OCI-LY1 (cell line): ENCODE results near the gene VIPAS39.

Experiments
- EZH2 ChIP-seq: fragments of 200-600 bp; sonication (generic), shearing (Covaris generic); IDR thresholded peaks from 2 replicates; pipeline ENCODE4 v1.8.0; 2017; ENCODE audit warnings: borderline replicate concordance, mixed run types, mild to moderate bottlenecking, antibody characterized with exemption, low read length, moderate library complexity, mixed read lengths
- TF ChIP-seq, protein P1 (sequence below): fragments of 200-600 bp; sonication (generic), shearing (Covaris generic); IDR thresholded peaks from 2 replicates; pipeline ENCODE4 v1.5.1; 2017; ENCODE audit warnings: mild to moderate bottlenecking, antibody characterized with exemption, low read length, moderate library complexity, mixed read lengths

GRCh38 chr14:77459072-77459723, 1.8 kb upstream of the VIPAS39 start:
- TF ChIP-seq, protein P1, sequence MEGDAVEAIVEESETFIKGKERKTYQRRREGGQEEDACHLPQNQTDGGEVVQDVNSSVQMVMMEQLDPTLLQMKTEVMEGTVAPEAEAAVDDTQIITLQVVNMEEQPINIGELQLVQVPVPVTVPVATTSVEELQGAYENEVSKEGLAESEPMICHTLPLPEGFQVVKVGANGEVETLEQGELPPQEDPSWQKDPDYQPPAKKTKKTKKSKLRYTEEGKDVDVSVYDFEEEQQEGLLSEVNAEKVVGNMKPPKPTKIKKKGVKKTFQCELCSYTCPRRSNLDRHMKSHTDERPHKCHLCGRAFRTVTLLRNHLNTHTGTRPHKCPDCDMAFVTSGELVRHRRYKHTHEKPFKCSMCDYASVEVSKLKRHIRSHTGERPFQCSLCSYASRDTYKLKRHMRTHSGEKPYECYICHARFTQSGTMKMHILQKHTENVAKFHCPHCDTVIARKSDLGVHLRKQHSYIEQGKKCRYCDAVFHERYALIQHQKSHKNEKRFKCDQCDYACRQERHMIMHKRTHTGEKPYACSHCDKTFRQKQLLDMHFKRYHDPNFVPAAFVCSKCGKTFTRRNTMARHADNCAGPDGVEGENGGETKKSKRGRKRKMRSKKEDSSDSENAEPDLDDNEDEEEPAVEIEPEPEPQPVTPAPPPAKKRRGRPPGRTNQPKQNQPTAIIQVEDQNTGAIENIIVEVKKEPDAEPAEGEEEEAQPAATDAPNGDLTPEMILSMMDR, result peak; percentile 81
- no peak for TF ChIP-seq EZH2
